GM18517 (cell line): ENCODE measurements around the gene ITPRID2.
"Not testable (repeated sequence)": the region's sequence is repeated elsewhere in the genome, so short reads cannot be mapped to it uniquely, and the experiment has no call there.

Experiments used
- ATAC-seq: cut with Tn5 transposase; IDR thresholded peaks from one replicate; pipeline ENCODE4 v1.9.1; 2021; ENCODE audit warnings: mild to moderate bottlenecking, moderate library complexity; ENCODE audit not compliant: unreplicated experiment

ITPRID2 gene

DNA sequence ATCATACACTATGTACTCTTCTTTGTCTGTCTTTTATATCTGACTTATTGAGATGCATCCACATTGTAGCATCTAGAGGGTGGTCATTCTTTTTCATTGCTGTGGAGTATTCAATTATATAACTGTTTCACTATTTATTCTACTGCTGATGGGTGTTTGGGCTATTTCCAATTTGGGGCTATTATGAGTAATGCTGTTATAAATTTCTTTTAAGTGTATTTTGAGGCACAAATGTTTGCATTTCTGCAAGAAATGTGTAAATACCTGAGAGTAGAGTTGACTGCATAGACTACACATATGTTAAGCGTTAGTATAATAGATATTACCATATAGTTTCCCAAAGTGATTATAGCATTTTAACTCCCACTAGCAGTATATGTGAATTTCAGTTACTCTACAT is 67.2 kb downstream of the ITPRID2 start:
- no peak for ATAC-seq

GRCh38 chr2:181959508-181959907 is 68.0 kb downstream of the ITPRID2 start:
- ATAC-seq = no peak

DNA sequence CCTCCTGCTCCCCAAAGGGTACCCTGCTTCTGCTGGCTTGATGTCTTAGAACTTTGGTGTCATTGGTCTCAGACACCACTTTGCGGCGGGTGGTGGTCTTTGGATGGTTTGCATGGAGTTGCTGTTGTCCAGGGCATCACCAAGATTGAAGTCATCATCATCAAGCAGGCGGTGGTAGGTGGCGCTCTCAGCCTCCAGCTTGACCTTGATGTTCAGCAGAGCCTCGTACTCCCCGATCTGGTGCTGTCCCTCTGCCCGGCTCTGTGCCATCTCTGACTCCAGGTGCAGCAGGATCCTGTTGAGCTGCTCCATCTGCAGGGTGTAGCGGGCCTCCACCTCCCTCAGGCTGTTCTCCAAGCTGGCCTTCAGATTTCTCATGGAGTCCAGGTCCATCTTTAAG is 69.6 kb downstream of the ITPRID2 start:
- ATAC-seq = not testable (repeated sequence)

DNA sequence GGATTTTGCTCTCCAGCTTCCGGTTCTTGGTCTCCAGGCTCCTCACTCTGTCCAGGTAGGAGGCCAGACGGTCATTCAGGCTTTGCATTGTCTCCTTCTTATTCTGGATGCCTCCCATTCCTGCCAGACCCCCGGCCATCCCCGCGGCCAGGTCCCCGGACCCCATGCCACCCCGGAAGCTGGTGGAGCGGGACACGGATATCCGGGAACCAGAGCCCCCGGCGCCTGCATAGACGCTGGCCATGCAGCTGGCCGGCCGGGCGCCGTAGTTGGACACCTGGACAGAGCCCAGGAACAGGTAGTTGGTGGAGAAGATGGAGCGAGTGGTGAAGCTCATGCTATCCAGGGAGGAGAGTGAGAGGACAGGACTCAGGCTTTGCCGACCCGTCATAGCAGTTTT is 70.6 kb downstream of the ITPRID2 start:
- no peak for ATAC-seq

DNA sequence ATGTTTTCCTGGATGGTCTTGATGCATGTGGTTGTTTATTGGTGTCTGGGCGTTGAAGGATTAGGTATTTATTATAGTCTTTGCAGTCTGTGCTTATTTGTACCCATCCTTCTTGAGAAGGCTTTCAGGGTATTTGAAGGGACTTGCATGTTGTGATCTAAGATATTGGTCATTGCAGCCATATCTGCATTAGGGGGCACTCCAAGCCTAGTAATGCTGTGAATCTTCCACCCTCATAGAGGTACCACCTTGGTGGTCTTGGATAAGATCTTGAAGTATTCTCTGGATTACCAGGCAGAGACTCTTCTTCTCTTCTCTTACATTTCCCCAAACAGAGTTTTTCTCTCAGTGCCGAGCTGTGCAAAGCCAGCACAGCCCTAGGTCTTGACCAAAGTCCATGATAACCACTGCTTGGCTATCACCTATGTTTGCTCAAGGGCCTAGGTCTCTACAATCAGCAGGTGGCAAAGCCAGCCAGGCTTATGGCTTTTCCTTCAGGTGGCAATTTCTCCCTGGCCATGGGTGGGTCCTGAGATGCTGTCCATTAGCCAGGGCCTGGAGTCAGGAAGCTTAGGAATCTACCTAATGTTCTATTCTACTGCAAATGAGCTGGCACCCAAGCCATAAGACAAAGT is 78.7 kb downstream of the ITPRID2 start:
- ATAC-seq = no peak

DNA sequence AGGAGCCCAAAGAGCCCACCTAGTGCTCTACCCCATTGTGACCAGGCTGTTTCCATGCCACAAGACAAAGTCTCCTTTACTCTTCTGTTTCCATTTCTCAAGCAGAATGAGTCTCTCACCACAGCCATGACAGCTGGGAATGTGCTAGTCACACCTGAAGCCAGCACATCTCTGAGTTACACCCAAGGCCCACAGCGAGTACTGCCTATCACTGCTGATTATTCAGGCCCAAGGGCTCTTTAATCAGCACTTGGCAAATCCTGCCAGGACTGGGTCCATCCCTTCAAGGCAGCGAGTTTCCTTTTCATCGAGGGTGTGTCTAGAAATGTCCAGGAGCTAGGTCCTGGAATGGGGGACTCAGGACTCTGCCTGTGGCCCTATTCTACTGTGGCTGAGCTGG is 79.5 kb downstream of the ITPRID2 start:
- ATAC-seq = no peak

DNA sequence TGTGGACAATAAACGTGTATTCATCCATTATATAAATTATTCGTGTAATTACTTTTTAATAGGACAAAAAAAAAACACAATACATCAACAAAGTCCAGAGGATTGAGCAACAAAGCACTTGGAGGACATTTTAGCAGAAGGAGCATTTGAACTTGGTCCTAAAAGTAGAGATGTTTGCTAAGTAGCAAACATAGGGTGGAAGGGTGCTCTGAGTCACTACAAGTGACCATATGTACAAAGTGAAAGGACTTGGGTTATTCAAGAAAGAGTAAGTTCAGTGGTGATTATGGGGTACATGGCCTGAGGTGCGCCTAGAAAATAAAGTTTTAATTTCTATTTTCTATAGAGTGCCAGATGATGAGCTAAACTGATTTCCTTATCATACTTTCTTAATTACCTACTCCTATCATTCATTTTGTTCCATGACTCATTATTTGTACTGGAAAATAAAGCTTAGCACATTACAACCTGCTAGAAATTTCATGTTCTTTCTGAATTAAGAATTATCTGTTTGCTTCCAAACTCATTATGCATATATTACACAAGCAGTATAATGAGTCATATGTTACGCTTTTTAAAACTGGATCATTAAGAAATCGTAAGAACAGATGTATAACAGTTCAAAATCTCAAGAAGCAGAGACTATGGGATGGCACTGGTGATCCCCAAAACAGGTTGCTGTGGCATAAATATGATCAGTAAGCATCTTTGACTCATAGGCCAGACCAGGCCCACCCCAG is 81.1 kb downstream of the ITPRID2 start:
- ATAC-seq = no peak

DNA sequence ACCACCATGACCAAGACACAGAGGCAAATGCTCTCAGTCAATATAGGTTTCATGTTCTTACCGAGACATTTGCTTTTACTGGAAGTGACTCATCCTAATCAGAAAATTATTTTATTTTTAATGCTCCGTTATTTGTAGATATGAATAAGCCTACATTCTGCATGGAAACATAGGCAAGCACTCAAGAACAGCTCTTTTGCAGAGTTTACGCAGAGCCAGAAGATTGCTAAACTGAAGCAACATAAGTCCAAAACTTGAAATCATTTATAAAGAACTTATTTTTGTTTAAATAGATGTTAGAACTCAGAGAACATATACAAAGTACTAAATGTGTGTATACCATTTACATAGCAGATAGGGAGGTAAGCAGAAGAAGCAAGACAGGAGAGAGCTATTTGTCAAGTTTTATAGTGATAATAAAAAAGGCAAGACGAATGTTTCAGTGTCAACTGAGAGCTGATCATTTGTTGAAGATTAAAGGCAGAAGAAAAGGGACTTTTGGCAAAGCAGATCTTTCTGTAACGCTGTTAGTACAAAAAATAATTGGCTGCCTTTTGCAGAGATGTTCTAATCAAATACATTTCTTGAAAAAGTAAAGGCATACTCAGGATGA is 81.7 kb downstream of the ITPRID2 start:
- no peak for ATAC-seq

GRCh38 chr2:181977661-181978350 is 86.3 kb downstream of the ITPRID2 start:
- no peak for ATAC-seq

DNA sequence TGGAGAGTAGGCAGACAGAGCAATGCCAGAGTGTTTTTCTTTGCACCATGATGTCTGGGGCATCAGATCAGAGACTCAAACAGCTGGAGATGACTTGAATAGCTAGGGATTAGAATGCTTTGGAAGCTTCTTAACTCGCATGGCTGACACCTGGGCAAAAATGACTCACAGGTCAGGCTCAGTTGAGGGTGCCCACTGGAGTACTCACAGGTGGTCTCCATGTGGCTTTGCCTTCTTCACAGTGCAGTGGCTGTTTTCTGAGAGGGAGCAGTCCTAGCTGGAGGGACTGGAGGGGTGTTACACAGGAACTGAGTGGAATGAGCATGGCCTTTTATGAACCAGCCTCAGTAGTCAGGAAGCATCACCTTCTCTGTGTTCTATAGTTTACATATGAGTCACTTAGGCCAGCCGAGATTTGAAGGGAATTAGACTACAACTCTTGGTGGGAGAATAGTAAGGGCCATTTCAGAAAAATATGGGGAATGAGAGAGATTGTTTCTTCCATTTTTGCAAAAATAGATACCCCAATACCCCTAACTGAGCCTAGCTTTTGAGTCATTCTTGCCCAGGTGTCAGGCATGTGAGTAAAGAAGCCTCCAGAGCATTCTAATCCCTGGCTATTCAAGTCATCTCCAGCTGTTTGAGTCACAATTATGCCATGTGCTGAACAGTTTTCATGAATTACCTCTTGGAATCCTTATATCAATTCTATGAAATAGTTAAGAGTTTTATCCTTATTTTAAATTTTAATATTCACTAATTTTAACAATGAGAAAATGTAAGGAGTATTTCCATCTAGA is 87.0 kb downstream of the ITPRID2 start:
- no peak for ATAC-seq
